ENCODE measurements around the gene TWNK. TPM values are rescaled to one million over a fixed set of nuclear protein-coding genes. Genes with fewer than 3 reads are reported as not detected.

TWNK gene
- total and polyA plus RNA-seq, 7 donors, result 11.0 to 29.0 (median 20.0) TPM

DNA sequence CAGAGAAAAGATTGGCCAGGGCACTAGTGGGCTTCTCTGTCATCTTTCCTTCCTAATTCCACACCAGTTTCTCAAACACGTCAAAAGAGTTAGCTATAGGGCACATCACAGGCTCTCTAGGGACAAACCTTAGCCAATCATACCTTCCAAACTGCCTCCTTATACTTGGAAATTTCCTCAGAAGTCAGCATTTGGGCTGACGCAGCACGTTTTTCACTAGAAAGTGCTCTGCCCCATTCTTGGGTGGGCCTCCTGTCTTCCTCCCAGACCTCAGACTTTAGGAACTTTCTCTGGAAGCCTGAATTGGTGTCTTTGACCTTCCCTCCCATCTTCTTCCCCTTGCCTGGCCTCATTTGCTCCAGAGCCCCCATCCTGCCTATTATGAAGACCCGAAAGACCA, 54.8 kb downstream of the TWNK start:
- H3K27me3 ChIP-seq (ENCODE audit: insufficient read depth in 3 of 3, low read length in 2 of 3), result peaks cover 0 to 10% (median 0%) of the 10 kb centered on the region in 3 donors
- WGBS, 3 donors, result 68 to 79% (median 79%) methylated on average over 4 of the region's 4 CpGs
- intact Hi-C loops (cut with DNase I), result loop anchor here (2.0 kb wide), 1 partner anchor 19 kb away; the partner anchor contains the start of gene KAZALD1 (in 2 of the 2)
- ATAC-seq (no peak), DNase-seq (no peak)
- peak overlapping the region; percentile 76 for H3K27ac ChIP-seq
- H3K9me3 ChIP-seq, result no peaks in the 10 kb centered on the region
- peak overlapping the region; percentile 71 for H3K4me3 ChIP-seq
- H3K36me3 ChIP-seq (ENCODE audit: insufficient read depth in 1 of 2, low read depth in 1 of 2), result peaks cover 0 to 11% of the 10 kb centered on the region in 2 donors
- TF ChIP-seq, protein P1, sequence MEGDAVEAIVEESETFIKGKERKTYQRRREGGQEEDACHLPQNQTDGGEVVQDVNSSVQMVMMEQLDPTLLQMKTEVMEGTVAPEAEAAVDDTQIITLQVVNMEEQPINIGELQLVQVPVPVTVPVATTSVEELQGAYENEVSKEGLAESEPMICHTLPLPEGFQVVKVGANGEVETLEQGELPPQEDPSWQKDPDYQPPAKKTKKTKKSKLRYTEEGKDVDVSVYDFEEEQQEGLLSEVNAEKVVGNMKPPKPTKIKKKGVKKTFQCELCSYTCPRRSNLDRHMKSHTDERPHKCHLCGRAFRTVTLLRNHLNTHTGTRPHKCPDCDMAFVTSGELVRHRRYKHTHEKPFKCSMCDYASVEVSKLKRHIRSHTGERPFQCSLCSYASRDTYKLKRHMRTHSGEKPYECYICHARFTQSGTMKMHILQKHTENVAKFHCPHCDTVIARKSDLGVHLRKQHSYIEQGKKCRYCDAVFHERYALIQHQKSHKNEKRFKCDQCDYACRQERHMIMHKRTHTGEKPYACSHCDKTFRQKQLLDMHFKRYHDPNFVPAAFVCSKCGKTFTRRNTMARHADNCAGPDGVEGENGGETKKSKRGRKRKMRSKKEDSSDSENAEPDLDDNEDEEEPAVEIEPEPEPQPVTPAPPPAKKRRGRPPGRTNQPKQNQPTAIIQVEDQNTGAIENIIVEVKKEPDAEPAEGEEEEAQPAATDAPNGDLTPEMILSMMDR (IDR thresholded peaks at IDR 0.05), result no peak
- peaks cover 10% of the 10 kb centered on the region for H3K4me1 ChIP-seq

DNA sequence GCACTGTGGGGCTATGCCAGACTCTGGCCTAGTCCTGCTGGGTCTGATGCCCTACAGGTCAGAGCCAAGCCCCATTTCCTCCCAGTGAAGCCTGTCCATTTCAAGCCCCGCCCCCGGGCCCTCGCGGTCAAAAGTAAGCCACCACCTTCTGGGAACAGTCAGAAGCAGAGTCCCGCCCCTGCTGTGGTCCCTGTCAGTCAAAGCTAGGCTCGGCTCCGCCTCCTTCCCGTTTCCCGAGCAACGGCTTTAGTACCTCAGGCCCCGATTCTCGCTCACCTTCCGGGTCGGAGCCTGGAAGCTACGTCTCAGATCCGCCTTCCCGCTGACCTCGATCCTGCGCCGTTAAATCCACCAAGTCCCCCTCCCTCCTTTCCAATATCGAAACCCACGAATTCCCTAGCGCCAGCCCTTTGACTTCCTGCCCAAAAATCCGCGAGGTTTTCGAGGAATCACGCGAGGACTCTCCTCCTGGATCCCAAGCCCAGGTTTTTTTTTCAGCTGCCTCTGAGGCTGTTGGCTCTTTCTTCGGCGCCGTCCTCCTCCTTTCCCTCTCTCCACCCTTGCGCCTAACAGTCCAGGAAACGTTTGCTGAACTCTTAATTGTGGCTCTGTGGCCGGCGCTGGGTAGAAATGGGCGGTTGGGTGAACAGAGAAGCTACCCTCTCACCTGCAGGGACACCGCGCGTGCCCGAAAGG, 55.5 kb downstream of the TWNK start:
- Histone ChIP-seq H3K4me3 (peak overlapping the region; percentile 71), H3K27me3 (ENCODE audit: insufficient read depth in 3 of 3, low read length in 2 of 3) (peaks cover 0 to 17% (median under 1%) of the 10 kb centered on the region in 3 donors), H3K27ac (peak overlapping the region; percentile 76), H3K36me3 (ENCODE audit: insufficient read depth in 1 of 2, low read depth in 1 of 2) (peaks cover 0 to 4% of the 10 kb centered on the region in 2 donors), H3K9me3 (no peaks in the 10 kb centered on the region), H3K4me1 (peaks cover 10% of the 10 kb centered on the region)
- intact Hi-C loops (cut with DNase I), result loop anchor here (2.0 kb wide), 1 partner anchor 18 kb away; the partner anchor contains the start of gene KAZALD1 (in 2 of the 2)
- DNase-seq (peak; percentile 97), ATAC-seq (peak; percentile 92 to 95 (median 92))
- TF ChIP-seq, protein P1 (IDR thresholded peaks at IDR 0.05), result no peak
- 3% methylated on average over 40 of the region's 40 CpGs for WGBS, 3 donors

DNA sequence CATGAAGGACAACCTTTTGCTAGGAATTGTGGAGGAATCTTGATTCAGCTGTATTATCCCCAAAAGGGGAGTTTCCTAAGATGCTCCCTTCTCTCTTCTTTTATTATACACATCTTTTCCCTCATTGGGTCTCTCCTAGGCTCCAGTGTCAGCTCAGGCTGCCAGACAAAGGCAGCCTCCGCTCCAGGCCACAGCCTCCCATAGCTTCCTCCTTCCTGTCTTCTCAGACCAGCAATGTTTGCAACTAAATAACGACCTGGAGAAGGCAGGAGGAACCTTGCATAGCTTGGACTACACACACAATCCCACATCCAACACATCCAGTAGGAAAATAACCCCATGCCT, 56.0 kb downstream of the TWNK start:
- no peak for DNase-seq
- Histone ChIP-seq H3K36me3 (ENCODE audit: insufficient read depth in 1 of 2, low read depth in 1 of 2) (no peaks in the 10 kb centered on the region), H3K27me3 (ENCODE audit: insufficient read depth in 3 of 3, low read length in 2 of 3) (peaks cover 0 to 22% (median 3%) of the 10 kb centered on the region in 3 donors), H3K4me3 (peak overlapping the region; percentile 71), H3K4me1 (peaks cover 10% of the 10 kb centered on the region), H3K9me3 (no peaks in the 10 kb centered on the region), H3K27ac (peak overlapping the region; percentile 76)
- intact Hi-C loops (cut with DNase I), result loop anchor here (2.0 kb wide), 1 partner anchor 17 kb away; the partner anchor contains the start of gene KAZALD1 (in 2 of the 2)
- no peak for ATAC-seq
- 24 to 39% (median 29%) methylated on average over 2 of the region's 2 CpGs for WGBS, 3 donors
- TF ChIP-seq, protein P1 (IDR thresholded peaks at IDR 0.05), result no peak

Other genes starting within 250 kb of the TWNK start
- not detected for gene PAX2, start 242.0 kb upstream of the TWNK start, total RNA-seq
- not detected for gene PAX2, start 242.0 kb upstream of the TWNK start, polyA plus RNA-seq
- gene SLF2, start 74.6 kb upstream of the TWNK start, total RNA-seq, result 10 to 100 TPM; 11.5 to 26.9 (median 21.0) TPM
- 10 to 100 TPM in 2 of 3 donors, 1 to 10 TPM in 1; 8.0 to 20.3 (median 11.5) TPM for gene SLF2, start 74.6 kb upstream of the TWNK start, polyA plus RNA-seq
- 1 to 10 TPM in 2 of 4 donors, under 1 TPM in 2; 0.74 to 1.4 (median 0.89) TPM for gene SEMA4G, start 18.0 kb upstream of the TWNK start, total RNA-seq
- gene SEMA4G, start 18.0 kb upstream of the TWNK start, polyA plus RNA-seq, result under 1 TPM; 0.08 to 0.48 (median 0.30) TPM
- 10 to 100 TPM; 56.6 to 90.1 (median 72.6) TPM for gene MRPL43, start within 50 bp of the TWNK start, total RNA-seq
- gene MRPL43, start within 50 bp of the TWNK start, polyA plus RNA-seq, result 100 to 1,000 TPM; 106 to 159 (median 111) TPM
- gene LZTS2, start 12.3 kb downstream of the TWNK start, total RNA-seq, result 10 to 100 TPM; 20.1 to 66.0 (median 28.7) TPM
- gene LZTS2, start 12.3 kb downstream of the TWNK start, polyA plus RNA-seq, result 10 to 100 TPM; 19.0 to 24.6 (median 20.0) TPM
- gene PDZD7, start 43.6 kb downstream of the TWNK start, total RNA-seq, result under 1 TPM in 2 of 4 donors, not detected in 2; 0.08 to 0.54 TPM
- under 1 TPM; 0.04 to 0.30 (median 0.06) TPM for gene PDZD7, start 43.6 kb downstream of the TWNK start, polyA plus RNA-seq
- gene SFXN3, start 43.7 kb downstream of the TWNK start, total RNA-seq, result 1 to 10 TPM; 4.4 to 7.0 (median 4.9) TPM
- gene SFXN3, start 43.7 kb downstream of the TWNK start, polyA plus RNA-seq, result 1 to 10 TPM; 3.2 to 6.1 (median 4.9) TPM
- gene KAZALD1, start 74.4 kb downstream of the TWNK start, total RNA-seq, result 10 to 100 TPM in 1 of 4 donors, 1 to 10 TPM in 3; 1.5 to 10.7 (median 5.2) TPM
- 1 to 10 TPM; 1.9 to 3.1 (median 3.0) TPM for gene KAZALD1, start 74.4 kb downstream of the TWNK start, polyA plus RNA-seq
- gene TLX1, start 143.8 kb downstream of the TWNK start, total RNA-seq, result not detected
- gene TLX1, start 143.8 kb downstream of the TWNK start, polyA plus RNA-seq, result not detected
- 10 to 100 TPM in 1 of 4 donors, 1 to 10 TPM in 3; 6.2 to 12.3 (median 7.5) TPM for gene LBX1, start 241.9 kb downstream of the TWNK start, total RNA-seq
- gene LBX1, start 241.9 kb downstream of the TWNK start, polyA plus RNA-seq, result 1 to 10 TPM; 1.8 to 7.9 (median 4.9) TPM

Measured in psoas muscle (tissue), 8 donors.